Activated T-cell treated with anti-CD3 and anti-CD28 coated beads for 24 hours (primary cell): ENCODE results near the gene HELZ.

Source experiments
- DNase-seq: peaks from one replicate; pipeline ENCODE4 v3.0.0-alpha.2; 2020; ENCODE audit warnings: low read depth

The HELZ gene

DNA sequence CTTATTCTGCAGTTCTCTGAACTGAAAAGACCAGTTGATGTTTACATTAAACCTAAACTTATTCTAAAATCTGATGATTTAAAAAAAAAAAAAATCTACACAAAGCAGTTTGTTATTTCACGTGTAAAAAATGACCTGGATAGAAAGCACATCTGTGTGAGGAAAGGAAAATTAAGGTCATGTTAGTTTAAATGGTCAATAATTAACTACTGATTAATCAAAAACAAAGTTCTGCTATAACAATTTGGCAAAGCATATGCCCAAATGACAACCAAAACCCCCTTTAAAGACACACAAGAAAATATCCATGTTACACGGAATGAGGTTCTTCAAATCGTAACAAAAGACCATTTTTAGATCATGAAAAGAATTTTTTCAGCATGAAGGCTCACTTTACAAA is 170.2 kb downstream of the HELZ start:
- DNase-seq: no peak

DNA sequence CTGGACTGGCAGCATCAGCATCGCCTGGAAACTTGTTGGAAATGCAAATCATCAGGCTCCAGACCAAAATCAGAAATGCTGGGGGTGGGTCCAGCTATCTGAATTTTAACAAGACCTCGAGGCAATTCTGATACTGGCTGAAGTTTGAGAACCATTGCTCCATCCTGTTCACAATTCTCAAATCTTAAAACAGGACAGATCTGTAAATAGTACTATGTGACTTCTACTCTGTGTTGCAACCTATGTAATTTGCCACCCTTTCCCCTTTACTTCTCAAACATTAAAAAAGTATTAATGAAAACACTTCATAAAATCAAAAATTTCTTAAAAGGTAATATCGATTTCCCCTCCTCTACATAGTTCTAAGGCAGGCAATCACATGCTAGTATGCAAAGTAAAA is 172.1 kb downstream of the HELZ start:
- no peak for DNase-seq

DNA sequence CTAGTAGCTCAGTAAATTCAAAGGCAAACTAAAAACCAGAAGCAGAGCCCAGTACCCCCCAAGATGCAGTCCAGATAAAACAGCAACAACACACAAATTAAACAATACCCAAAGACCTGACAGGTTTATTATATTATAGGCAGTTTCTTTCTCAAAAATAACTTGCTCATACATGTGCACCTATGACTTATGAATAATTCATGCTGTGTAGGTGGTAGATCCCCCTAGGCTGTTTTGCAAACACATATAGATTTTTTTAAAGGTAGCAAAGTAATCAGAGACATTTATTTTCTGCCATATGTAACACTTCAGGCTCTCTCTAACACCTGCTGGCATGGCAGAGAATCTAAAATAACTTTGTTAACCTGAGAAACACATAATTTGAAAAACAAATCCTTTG is 173.4 kb downstream of the HELZ start:
- no peak for DNase-seq

DNA sequence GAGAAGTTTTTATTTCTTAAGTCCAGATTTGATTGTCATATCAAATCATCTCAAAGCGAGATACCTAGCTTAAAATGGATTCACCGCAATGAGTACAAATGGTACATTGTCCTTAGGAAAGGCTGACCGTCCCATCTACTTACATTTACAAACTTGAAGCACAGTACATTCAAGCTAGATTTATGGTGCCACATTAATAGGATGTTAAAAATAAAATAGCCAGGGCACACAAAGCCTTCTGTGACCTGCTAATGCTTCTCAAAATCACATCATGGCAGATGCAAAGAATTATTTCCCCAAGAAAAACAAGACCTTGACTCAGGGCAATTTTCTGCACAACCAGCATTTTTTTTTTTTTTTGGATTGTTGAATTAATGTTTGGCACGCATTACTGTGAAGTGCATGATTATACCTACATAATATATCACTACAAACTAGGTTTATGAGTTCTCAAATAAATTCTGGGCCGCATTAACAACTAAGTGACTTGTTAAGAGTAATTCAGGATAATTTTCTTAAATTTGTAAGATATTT is 175.3 kb downstream of the HELZ start:
- DNase-seq: no peak

DNA sequence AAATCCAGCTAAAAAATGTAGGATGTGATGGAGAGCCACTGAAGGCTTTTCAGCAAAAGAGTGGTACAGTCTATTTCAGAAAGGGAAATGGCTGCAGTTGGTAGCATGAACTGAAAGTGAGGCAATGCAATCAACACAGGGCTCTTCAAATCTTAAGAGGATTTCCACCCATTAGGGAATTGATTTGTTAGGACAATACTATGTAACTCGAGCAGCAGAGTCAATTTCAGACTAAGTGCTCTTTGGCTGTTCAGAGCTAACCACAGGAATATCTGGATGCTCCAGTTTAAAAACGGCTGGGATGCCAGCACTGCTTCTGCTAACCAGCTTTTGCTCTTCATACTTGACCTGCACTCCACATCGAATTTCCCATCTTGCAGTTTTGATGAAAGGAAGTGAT is 176.0 kb downstream of the HELZ start:
- no peak for DNase-seq

DNA sequence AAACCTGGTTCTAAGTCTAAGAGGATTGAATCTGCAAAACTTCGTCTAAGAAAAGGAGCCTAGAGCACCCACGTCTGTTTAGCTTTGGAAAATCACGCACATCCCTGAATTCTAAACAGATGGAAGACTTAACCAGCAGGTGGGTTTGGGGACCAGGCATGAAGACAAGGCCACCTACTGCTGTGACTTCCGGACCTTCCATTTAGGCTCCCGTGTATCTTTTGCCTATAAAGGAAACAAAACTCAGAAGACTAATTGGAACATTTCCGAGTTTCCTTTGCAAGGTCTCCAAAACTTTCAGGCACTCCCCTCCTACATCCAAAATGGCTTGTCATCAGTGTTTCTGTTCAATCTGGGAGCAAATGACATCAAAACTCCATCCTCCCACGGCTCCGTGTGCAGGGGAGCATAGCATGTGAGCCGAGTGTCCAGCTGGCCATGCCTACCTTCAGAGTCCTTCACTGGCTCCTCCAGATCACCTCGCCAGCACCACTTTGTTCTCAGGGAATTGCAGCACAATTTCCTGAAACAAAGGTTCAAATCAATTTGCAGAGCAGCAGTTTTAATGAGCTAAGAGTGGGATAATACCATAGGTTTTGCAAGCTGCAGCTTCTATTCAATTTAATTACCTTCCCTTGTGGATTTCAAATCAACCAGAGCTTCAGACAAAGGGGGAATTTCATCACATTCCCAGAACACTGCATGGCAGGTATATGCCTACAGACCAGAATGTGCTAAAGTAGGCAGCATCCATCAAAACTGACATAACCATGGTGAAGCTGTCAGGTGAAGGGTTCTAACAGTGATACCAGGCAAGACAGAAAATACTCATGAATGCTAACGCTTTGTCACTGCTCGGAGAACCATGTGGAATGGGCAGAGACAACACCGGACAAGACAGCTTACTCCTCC is 177.2 kb downstream of the HELZ start:
- DNase-seq: no peak

DNA sequence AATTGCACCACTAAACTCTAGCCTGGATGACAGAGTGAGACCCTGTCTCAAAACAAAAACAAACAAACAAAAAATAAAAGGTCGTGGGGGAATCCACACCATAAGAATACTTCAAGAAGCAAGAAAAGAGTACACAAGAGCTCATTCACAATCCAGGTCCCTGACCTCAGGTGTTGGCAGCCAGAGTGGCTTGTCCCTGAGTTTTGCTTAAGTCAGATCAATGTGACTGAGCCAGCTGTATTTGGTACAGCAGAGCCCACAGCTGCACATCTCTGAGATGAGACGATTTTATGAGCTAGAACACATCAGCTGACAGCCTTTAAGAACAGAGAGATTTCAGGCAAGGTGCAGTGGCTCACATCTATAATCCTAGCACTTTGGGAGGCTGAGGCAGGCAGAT is 178.3 kb downstream of the HELZ start:
- no peak for DNase-seq

DNA sequence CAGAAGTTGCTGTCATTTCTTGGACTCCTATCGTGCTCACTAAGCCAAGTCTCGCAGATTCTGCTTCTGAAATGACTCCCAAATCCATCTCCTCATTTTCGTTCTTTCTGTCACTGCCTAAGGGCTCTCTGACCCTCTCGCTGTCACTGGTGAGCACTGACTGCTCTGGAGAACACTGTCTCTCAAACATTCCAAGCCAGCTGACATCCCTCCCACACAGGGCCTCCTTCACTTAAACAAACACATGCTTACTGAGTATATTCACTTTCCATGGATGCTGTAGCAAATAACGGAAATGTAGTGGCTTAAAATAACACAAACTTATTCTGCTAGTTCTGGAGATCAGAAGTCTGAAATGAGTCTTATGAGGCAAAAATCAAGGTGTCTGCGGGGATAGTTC is 181.9 kb downstream of the HELZ start:
- DNase-seq: no peak

DNA sequence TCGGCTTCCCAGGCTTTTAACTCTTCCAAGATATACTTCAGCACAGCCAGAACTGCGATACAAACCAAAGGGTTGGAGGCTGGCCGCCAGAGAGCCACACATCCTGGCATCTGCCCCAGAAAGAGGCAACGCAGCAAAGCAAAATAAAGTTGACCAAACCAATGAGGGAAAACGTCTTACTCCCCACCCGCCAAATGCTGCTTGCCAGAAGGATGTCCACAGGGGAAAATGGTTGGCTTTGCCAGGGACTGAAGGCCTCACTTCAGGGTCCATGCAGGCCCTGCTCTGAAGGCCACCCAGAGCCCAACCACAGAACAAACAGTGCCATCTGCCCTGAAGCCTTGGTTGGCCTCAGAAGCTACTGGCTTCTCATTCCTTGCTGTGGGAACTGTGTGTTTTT is 185.6 kb downstream of the HELZ start:
- no peak for DNase-seq

DNA sequence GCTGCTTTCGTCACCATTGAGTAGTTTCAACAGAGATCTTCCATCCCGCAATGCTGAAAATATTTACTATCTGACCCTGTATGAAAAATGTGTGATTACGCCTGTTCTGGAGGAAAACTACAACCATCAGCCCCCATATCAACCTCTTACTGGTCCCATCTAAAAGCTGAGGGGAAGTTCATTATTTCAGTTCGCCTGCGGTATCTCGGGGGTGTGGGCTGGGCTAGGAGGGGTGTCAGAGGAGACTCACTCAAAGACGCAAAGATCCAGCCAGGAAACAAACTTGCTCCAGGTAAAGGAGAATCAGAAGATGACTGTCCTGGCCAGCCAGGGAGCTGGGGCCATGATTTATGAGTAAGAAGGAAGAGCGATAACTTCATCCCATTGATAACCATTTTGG is 187.0 kb downstream of the HELZ start:
- DNase-seq: no peak

DNA sequence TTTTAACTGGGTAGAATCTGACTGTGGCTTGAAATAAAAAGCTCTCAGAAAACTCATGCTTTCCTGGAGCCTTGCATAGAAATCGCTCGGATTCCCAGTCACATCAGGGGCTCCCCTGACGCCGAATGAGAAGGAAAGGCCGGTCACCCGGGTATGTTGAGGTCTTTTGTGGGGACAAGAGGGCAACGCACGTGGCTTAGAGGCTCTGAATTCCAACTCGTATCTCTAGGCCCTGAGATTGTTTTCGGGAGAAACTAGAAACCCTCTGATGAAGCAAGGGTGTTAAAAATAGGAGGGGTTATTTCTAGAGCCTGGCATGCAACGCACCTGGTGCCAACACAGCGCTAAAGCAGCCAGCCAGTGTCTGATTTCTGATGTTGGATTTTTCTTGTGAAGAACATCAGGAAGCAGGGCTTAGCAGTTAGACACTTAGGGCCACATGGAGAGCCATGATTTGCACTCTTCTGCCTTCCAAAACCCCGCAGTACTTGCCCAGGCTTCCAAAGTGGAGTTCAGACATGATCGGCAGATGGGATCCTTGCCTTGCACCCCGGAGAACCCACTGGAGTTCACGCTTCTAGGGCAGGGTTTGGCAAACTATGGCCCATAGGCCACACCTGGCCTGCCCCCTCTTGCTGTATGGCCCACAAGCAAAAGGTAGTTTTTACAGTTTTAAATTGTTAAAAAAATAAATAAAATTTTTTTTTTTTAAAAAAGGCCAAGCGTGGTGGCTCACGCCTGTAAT is 188.1 kb downstream of the HELZ start:
- no peak for DNase-seq

DNA sequence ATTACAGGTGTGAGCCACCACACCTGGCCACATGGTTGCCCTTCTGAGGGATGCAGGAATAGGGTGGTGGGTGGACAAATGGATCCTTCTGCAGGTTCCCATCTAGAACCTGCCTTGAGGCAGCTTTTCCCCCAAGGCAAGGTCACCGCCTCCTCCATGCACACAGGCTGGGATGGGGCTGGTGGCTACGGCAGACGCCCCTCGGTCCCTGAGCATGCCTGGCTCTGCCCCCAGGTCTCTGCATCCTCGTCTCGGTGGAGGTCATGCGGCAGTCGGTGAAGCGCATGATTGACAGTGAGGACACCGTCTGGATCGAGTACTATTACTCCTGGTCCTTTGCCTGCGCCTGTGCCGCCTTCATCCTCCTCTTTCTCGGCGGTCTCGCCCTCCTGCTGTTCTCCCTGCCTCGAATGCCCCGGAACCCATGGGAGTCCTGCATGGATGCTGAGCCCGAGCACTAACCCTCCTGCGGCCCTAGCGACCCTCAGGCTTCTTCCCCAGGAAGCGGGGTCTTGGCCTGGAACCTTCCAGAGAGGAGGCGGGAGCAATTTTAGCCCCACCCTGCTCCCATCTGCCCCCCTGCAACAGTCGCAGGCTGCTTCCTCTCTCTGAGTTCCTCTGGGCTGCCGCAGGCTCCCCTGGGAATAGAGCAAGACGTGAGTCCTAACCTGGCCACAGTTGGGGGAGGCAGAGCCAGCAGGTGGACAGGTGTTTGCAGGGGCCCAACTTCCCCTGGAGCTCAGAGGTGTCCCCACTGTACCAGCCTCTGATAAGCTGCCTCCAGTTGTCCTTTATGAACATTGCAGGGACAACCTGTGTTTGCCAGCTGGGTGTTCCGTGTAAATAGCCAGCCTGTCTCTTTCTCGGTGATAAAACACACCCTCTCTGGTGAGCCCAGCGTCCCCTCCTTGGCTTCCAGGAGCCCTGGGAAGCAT is 188.9 kb downstream of the HELZ start:
- no peak for DNase-seq

DNA sequence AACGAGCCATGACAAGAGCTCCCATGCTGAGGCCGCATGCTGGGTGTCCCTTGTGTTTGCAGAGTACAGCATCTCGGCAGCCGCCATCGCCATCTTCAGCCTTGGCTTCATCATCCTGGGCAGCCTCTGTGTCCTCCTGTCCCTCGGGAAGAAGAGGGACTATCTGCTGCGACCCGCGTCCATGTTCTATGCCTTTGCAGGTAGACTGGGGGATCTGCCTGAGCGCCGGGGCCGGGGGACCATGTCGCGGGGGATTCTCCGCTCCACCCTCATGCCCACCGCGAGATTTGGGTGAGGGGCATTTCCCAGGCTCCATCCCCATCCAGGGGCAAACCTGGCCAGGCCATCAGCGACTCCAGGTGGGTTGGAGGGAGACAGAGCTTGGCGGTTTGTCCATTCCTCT is 190.0 kb downstream of the HELZ start:
- no peak for DNase-seq

DNA sequence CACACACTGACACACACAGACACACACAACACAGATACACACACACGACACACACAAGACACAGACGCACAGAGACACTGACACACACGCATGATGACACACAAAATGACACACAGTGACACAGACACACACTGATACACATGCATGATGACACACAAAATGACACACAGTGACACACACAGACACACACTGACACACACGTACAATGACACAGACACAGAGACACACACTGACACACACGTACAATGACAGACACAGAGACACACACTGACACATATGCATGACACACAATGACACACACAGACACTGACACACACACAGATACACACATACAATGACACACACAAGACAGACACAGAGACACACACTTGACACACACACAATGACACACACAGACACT is 190.4 kb downstream of the HELZ start:
- no peak for DNase-seq

DNA sequence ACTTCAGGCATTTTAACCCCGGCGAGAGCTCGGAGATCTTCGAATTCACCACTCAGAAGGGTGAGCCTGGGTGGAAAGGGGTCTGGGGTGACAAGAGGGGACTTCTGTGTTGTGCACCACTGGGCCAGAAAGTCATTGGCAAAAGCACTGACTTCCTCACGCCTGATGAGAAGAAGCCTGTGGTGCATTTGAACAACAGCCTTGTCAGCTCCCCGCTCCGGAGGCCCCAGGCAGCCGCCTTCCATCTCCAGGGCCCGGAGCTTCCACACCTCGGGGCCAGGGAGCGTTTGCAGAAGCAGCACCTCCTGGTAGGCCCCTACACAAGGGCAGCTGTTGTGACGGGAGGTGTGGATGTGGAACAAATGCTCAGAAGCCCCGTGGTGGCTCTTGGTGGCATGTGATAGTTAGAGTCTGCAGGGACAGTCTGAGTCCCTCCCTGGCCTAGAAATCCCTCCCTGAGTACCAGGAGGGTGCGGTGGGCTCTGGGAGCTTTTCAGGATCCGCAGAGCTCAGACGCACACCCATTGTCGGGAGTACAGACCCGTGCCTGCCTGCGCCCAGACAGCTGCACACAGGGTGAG is 190.9 kb downstream of the HELZ start:
- no peak for DNase-seq

DNA sequence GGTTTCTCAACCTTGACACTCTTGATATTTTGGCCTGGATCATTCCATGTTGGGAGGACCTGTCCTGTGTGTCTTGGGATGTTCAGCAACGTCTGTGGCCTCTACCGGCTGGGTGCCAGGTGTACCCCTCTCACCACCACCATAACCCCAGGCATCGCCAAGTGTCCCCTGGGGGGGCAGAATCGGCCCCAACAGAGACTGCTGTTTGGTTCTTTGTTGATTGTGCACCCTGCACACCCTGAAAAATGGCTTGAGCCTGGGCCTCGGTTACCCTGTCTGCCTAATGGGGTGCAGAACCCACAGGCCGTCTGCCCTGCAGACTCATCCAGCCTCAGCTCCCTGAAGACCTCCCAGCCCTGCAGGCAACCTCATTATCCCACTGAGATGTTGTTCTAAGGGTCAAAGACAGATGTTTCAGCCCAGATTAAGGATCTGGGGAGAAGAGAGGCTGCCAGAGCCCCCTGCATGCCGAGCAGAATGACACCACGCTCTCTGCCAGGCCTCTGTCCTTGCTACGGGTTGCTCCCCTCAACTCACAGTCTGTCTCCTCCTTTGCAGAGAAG is 191.5 kb downstream of the HELZ start:
- DNase-seq: no peak

DNA sequence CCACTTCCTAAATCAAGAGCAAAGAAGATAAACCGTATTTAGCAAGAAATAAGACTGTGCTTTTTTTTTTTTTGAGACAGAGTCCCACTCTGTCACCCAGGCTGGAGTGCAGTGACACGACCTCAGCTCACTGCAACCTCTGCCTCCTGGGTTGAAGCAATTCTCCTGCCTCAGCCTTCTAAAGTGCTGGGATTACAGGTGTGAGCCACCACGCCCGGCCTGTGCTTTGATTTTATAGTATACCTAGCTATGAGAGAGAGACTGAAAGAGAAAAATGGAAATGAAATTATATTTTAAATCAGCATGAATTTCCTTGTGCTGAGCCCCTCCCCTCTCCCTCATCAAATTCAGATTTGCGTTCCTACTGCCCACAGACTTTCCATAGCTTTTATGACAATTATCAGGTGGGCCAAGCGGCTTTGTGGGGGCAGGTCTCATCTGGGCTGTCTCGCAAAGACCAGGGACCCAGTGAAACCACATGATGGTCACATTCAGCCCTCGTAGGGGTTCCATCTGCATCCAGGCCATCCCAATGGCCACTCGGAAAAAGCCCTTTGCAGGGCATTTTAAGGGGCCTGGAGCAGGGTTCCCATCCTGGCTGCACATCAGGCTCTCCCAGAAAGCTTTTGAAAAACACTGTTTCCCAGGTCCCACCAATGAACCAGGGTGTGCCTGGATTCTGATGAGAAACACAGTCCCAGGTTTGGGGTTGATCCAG is 192.1 kb downstream of the HELZ start:
- DNase-seq: no peak

DNA sequence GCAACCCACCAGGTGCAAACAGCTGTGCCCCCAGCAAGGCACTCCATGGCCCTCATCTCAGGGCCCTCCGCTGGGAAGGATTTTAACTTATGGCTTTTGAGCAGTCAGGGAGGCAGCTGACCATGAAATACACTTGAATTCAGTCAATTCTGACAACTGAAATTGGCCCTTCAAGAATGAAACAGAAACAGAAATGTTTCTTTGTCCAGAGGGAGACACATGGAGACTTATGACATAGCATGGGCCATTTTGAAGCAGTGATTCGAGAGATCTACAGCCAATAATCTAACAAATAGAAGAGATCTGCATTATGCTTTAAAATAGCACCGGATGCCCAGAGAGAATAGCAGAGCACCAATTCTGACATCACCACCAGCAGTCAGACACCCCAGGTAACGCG is 193.2 kb downstream of the HELZ start:
- DNase-seq: no peak

DNA sequence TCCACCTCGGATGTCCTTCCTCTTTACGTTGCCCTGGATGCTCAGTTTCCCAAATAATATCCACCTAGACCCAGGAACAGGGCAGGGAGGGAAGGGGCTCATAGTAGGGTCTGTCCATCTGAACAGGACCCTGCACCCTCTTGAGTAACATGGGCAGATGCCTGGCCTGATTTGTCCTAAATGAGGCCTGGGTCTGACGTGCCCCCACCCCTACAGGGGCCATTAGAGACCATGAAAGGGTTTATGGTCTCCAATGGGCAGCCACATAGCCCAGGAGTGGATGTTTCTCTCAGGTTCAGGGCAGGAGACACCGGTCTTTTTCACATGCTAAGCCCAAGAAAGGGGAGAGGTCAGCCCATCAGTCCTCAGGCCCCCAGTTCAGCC is 193.8 kb downstream of the HELZ start:
- DNase-seq: no peak

DNA sequence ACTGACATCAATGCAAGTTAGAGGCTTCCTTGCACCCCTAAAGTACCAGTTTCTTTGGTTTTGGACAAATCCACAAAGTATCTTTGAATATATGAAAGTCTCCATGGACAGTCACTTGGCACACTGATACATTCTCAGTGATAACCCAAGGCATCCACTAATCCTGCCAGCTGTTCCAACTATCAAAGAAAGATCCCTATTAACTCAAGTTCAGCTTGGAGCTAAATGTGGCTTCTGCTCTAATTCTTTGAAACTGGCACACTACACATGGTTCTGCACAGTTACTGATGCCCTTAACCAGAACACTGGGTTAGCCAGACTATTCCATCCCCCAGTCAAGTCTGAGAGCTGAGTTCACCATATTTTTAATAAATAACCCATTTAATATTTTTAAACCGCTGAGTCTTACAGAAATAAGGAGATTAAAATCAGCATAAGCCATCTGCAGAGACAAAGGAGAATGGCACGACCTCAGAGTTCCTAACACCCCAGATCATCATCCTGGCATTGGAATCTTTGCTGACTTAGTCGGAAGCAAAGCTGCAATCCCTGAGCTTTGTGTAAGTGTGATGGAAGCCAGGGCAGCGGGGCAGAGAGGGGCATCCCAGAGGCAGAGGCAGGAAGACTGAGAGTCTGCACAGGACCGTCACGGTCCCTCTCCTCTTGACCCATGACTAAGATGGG is 194.4 kb downstream of the HELZ start:
- DNase-seq: no peak
